T-helper 9 cell (primary cell): Measurements from ENCODE around the gene KIF1B.
"Not testable (repeated sequence)": the region's sequence is repeated elsewhere in the genome, so short reads cannot be mapped to it uniquely, and the experiment has no call there.

Experiments
- DNase-seq: peaks from one replicate; pipeline ENCODE4 v3.0.0-alpha.2; 2020

Gene KIF1B

DNA sequence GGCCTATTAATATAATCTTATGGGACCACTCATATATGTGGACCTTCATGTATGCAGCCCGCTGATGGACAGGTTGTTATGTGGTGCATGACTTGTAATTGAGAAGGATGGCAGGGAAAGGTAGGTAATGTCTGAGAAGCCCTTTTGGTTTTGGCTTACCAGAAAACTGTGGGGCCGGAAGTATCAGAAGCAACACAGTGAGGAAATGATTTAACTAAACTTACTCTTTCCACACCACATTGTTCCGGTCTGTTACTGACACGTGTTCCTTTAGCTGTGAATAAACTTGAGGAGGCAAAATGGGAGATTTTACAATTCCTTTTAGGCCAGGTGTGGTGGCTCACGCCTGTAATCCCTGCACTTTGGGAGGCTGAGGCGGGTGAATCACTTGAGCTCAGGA lies 32.4 kb downstream of the KIF1B start:
- no peak for DNase-seq

DNA sequence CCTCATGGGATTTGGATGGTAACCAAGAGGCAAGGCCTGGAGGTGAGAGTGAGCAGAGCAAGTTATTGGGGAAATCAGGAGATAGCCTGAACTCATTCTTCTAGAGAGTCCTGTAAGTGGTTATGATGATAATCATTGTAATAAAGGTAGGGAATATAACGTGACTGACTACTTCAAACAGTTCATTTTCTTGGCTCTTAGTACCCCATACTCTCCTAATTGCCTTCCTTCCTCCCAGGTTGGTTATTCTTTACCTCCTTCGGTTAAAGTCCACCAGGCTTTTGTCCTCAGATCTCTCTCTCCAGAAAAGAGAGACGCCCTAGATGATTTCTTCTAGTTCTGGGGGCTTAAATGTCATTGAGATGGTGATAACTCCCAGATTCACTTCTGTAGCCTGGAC lies 35.3 kb downstream of the KIF1B start:
- no peak for DNase-seq

DNA sequence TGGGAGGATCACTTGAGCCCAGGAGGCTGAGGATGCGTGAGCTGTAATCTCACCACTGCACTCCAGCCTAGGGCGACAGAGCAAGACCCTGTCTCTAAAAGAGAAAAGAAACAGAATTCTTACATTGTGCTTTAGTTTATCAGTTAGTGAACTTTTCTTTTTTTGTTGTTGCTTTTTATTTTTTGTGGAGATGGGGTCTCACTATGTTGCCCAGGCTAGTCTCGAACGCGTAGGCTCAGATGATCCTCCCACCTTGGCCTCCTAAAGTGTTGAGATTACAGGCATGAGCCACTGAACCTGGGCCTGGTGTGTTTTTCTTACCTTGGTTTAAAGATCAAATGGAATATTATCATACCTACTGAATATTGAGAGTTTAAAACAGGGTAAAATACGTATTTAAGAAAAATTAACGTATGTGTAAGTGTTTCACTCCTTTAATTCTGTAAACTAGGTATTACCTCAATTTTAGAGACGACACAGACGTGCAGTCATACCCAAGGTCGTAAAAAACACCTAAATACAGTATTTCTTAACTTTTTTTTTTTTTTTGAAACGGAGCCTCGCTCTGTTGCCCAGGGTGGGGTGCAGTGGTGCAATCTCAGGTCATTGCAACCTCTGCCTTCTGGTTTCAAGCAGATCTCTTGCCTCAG lies 39.6 kb downstream of the KIF1B start:
- no peak for DNase-seq

DNA sequence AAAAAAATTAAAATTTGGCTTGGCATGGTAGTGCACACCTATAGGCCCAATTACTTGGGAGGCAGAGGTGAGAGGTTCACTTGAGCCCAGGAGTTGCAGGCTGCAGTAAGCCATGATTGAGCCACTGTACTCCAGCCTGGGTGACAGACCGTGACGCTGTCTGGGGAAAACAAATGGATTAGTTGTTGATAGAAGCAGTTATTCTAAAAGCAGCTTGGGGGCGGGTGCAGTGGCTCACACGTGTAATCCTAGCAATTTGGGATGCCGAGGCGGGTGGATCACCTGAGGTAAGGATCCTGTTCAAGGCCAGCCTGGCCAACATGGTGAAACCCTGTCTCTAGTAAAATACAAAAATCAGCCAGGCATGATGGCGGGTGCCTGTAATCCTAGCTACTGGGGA lies 40.3 kb downstream of the KIF1B start:
- no peak for DNase-seq

DNA sequence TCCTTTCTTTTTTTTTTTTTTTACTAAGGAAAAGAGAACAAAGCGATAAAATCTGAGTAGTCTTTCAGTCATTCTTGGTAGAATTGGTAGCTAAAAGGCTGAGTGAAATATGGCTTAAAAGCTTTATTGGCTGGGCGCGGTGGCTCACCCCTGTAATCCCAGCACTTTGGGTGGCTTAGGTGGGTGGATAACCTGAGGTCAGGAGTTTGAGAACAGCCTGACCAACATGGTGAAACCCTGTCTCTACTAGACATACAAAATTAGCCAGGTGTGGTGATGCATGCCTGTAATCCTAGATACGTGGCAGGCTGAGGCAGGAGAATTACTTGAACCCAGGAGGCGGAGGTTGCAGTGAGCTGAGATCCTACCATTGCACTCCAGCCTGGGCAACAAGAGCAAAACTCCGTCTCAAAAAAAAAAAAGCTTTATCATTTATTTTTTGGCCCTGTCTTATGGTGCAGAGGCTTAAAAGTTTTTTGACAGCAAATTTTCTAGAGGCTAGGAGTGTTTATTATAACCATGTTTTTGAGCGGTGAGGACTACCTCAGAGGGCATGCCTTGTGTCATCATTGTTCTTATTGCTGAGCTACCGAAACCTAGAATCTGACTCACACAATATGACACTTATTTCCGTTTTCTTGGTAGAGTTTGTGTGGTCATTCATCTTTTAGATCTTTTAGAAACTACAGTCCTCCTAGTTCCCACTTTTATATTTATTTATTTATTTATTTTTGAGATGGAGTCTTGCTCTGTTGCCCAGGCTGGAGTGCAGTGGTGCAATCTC lies 41.1 kb downstream of the KIF1B start:
- not testable (repeated sequence) for DNase-seq

DNA sequence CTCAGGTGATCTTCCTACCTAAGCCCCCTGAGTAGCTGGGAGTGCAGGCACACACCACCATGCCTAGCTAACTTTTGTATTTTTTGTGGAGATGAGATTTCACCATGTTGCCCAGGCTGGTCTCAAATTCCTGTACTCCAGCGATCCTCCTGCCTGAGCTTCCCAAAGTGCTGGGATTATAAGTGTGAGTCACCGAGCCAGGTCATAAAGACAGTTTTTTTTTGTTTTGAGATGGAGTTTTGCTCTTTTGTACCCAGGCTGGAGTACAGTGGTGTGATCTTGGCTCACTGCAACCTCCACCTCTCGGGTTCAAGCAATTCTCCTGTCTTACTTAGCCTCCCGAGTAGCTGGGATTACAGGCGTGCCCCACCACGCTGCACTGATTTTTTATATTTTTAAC lies 42.1 kb downstream of the KIF1B start:
- no peak for DNase-seq

DNA sequence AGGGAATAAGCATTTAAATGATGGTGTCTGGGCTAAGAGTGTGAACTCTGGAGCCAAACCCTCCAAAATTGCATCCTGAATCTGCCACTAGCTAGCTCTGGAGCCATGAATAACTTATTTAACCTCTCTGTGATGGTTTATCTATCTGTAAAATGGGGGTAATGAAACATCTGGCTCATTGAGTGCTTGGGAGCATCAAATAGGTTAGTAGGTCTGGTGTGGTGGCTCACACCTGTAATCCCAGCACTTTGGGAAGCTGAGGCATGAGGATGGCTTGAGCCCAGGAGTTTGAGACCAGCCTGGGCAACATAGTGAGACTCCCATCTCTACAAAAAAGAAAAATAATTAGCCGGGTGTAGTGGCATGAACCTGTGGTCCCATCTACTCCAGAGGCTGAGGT lies 42.8 kb downstream of the KIF1B start:
- DNase-seq = no peak

DNA sequence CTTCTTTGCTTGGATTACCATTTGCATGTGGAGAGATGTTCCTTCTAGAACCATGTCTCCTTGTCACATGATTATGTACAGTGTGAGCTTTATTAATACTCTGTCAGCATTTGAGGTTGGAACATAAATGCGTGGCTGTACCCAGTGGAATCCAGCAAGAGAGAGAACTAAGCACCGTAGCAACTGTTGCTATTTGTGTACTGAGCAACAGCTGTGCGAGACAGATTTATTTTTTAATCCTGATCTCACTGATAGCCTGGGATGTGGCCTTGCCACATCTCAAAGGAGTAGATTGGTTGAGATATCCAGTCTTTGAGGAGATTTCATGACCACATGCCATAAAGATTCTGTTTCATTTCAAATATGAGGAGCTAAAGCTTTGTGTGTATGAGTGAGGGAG lies 43.4 kb downstream of the KIF1B start:
- DNase-seq = no peak

DNA sequence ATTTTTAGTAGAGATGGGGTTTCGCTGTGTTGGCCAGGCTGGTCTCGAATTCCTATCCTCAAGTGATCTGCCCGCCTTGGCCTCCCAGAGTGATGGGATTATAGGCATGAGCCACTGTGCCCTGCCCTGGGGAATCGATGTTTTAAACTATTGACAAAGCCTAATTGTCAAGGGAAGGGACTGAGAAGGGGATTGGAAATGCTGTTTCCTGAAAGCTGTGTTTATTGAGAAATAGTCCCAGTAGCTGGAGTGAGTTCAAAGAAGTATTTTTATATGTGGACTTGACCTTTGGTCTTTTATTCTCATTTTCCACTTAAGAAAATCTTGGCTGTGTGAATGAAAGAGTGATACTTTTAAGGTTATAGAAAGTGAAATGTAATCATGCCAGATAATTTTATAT lies 47.5 kb downstream of the KIF1B start:
- DNase-seq = no peak

DNA sequence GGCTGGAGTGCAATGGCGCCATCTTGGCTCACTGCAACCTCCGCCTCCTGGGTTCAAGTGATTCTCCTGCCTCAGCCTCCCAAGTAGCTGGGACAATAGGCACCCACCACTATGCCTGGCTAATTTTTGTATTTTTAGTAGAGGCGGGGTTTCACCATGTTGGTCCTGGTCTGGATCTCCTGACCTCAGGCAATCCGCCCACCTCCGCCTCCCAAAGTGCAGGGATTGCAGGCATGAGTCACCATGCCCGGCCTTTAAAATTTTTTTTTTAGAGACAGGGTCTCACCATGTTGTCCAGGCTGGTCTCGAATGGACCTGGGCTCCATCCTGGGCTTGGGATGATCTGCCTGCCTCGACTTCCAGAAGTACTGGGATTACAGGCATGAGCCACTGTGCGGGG lies 49.2 kb downstream of the KIF1B start:
- not testable (repeated sequence) for DNase-seq

DNA sequence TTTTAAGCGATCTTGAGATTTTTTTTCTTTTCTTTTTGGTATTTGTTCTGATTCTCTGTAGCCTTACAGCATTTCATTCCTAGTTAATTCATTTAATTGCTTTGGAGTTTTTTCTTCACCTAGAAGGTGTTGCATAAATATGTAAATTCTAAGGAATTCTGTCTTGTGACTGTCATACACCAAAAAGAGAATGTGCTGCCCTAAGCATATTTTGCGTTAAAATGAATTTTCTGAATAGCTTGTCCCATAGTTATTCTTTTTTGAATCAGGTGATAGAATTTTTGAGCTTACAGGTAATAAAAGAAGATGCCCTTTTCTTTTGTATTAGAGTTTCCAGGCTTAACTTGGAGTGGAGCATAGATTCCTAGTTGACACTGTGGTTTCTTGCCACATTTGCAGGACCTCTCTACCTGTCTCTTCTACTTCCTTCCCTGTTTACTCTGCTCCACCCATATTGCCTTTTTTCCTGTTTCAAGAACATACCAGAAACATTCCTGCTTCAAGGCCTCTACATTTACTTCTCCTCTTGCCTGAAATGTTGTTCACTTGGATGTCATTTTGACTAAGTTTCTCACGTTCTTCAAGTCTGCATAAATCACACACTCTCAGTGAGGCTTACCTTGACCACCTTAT lies 53.2 kb downstream of the KIF1B start:
- DNase-seq = no peak

DNA sequence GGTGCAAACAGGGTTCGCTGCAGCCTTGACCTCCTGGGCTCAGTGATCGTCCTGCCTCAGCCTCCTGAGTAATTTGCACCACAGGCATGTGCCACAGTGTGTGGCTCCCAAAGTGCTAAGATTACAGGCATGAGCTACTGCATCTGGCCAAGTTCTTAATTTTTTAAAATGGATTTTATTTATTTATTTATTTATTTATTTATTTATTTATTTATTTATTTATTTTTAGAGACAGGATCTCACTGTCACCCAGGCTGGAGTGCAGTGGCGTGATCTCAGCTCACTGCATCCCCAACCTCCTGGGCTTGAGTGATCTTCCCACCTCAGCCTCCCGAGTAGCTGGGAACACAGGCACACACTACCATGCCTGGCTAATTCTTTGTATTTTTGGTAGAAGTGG lies 54.7 kb downstream of the KIF1B start:
- DNase-seq = no peak

DNA sequence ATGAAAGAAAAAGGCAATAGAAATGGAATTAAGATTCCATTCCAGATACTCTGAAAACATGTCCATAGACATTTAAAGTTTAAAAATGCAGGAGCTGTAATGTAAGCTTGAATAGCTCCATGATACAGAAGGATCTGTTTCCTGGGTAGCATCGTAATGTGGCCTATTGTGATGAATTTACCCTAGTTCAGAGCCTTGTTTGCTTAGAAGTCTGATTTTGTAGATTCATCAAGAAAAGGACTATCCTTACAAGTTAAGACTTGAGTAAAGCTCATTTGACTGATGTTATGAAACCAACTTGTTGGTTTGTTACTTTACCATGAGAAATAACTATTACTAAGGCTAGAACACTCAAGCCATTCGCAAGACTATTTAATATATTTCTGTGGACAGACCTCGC lies 55.5 kb downstream of the KIF1B start:
- DNase-seq = no peak

DNA sequence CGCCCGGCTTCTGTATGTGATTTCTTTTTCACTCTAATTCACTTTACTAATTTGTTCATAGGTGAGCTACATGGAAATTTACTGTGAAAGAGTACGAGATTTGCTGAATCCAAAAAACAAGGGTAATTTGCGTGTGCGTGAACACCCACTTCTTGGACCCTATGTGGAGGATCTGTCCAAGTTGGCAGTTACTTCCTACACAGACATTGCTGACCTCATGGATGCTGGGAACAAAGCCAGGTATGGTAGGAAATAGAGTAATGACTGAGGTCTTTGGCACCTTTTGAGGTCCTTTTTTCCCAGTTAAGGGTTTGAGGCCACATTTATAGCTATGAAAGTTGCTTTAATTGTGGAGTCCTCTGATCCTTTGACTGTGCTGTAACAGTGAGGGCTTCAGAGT lies 56.9 kb downstream of the KIF1B start:
- DNase-seq = no peak

DNA sequence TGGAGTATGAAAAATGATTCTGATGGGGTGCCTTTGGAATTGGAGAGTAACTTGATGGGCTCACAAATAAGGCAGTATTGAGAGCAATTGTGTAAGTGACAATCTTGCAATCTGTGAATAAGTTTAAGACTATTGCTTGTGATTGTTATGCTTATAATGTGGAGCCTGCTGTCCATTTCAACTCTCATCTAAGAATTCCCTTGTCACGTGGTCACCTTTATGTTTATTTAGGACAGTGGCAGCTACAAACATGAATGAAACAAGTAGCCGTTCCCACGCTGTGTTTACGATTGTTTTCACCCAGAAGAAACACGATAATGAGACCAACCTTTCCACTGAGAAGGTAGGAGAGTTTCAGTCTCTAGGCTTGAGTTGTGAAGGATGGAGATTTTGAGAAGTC lies 57.6 kb downstream of the KIF1B start:
- no peak for DNase-seq

DNA sequence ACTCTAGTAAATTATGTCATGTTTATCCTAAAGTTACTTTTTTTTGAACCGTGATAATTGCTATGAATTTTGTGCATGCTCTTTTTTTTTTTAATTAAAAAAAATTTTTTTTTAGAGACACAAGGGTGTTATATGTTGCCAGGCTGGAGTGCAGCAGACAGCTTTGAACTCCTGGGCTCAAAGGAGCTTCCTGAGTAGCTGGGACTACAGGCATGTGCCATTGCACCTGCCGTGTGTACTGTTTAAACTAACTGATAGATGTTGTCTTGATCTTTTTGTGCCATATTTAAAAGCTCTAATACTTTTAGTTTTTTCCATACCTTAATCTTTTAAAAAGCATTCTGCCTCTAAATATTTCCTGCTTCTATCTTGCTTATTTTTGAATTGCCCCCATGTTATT lies 60.7 kb downstream of the KIF1B start:
- no peak for DNase-seq

DNA sequence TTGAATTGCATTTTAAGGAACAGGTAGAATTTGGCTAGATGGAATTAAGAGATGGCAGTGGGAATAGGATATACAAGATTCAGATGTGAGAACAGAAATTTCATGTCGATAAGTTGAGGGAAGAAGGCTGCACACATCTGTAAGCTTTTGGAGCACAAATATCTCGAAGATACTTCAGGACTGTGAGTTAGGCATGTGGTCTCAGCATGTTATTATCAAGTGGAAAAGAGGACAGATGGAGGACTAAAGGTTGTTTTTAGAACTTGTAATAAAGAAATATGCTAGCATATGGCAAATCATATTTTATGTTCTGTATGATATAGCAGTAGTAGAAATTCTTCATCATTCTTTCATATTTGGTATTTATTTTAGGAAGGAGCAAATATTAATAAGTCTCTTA lies 61.5 kb downstream of the KIF1B start:
- DNase-seq = no peak

DNA sequence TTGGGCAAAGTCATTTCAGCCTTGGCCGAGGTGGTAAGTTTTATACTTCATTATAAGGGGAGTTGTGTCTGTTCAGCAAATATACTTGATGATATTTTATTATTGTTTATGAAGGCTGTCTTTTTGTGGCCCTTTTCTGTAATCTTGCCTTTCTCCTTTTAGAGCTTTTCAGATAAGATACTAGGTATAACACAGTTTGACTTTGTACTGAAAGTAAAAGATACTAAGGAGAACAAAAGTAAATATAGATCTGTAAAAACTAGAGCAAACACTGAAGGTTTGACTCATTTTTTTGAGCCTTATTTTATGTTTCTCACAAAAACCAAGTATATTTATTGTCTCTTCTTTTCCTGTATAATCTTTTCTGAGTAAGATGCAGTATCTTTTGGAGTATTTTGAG lies 61.9 kb downstream of the KIF1B start:
- DNase-seq = no peak

DNA sequence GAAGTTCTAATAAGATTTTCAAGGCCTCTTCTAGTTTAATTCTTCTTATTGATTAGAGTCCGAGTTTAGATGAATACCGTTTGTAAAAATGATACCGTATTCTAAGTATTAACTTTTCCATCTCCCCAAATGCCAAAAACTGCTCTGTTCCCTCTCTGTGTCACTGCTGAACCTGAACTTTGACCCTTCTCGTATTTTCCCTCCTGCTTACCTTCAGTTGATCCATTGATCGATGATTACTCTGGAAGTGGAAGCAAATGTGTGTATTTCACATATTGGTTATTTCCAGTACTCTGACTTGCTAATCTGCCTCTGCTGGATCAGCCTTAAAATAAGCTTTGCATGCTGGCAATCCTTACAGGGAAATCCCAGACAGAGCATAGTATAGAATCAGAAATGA lies 68.5 kb downstream of the KIF1B start:
- DNase-seq = no peak

DNA sequence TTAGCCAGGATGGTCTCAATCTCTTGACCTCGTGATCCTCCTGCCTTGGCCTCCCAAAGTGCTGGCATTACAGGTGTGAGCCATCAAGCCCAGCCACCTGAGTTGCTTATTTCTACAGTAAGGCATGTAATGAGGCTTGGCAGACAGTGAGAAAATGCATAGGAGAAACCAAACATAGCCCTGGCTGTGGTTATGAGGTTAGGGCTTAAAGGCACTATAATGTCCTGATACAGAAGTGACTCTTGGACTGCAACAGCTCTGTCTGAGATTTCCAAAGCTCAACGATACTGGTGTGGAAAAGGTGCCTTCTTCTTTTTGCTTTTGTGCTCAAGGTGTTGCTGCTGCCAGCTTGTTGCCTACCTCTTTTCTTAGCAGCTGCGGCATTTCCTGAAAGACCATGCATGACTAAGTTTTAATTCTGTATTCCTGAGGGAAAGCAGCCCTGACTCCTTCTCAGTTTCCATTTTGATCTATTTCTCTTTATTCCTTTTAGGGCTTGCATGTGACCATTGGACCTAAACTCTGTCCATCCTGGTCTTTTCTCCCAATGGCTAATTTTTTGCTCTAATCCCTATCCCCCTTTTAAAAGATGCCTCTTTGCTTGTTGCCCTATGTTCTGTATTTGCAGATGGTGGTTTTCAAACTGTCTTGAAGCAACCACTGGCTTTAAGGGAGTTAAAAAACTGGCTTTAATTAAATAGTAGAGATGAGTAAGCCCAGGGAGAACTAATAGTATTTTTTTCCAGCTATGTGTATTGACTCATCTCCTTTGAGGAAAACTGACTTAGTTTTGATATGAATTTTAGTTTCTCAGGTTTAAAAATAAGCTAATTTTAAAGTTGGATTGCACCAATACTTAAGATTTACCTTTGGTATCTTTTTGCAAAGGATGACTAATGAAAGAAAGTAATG lies 70.3 kb downstream of the KIF1B start:
- DNase-seq = no peak

DNA sequence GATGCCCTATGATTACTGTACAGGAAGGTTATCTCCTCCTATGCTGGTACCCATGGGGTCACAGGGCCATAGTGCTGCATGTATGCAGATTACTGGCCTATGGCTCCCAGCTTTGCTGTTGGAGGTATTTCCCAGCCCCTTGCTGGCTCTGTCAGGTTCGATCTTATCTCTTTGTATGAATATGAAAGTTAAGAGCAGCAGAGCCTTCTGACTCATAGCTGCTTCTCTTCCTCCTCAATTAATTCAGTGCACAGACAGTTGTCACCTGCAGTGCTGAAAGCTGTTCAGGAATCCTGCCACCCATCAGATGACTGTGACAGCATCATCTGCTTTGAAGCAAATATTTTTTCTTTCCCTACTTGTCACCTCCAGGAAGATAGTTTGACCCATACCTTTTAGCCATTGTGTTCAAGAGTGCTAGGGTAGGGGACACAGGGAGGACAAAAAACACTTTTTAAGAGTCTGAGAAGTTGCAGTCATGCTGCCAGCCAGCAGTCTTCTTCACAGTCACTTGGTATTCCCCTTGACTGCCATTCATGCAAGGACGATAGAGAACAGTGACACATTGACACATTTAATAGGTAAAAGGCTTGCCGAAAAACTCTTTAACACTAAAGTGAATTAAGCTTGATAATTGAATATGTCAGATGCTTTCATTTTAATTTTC lies 73.1 kb downstream of the KIF1B start:
- DNase-seq = no peak

DNA sequence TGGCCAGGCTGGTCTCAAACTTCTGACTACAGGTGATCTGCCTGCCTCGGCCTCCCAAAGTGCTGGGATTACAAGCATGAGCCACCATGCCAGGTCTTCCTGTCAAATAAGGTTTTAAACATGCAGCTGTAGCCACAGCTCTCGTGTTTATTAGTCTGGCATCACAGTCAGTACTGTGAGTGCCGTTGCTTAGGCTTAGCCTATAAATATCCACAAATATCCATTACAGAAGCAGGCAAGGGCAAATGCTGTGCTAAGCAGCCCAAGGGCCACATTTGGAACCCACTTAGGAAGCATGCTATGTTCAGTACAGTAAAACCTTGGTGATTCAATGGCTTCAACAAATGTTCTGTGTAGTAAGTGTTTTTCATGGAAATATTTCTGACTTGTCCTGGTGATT lies 75.9 kb downstream of the KIF1B start:
- no peak for DNase-seq
